22Rv1 (cell line): ENCODE data around the gene GASK1A.

Experiments
- H3K27ac ChIP-seq: fragments of 450-650 bp; 2 replicates; pipeline ENCODE4 v1.5.1; 2017
- CTCF ChIP-seq: fragments of 450-650 bp; IDR thresholded peaks from 2 replicates; pipeline ENCODE4 v1.5.1; 2017; ENCODE audit warnings: mild to moderate bottlenecking
- ZFX ChIP-seq: fragments of 450-650 bp; IDR thresholded peaks from 2 replicates; pipeline ENCODE4 v1.6.1; 2017; ENCODE audit warnings: antibody characterized with exemption, borderline replicate concordance

Gene GASK1A

GRCh38 chr3:43030162-43030935 lies 51.2 kb downstream of the GASK1A start:
- TF ChIP-seq CTCF (no peak), ZFX (no peak)
- H3K27ac ChIP-seq = no peak overlapping the region

DNA sequence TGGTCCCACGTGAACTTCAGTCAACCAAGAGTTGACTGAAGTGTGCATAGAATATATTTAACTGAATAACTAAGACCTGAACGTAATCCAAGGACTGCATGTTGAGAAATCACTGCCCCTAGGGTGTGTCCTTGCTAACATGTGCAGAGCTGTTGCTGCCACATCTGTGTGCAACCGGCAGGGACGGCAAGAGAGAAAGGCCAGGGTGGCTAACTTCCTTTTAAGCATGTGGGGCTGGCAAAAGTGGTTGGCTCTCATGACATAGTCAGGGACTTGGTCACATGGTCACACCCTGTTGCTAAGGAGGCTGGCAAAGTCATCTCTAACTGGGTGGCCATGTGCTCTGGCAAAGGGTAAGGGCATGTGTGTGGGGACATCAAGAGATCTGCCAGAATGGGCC lies 52.4 kb downstream of the GASK1A start:
- no peak for TF ChIP-seq ZFX
- TF ChIP-seq CTCF = no peak
- no peak overlapping the region for H3K27ac ChIP-seq

DNA sequence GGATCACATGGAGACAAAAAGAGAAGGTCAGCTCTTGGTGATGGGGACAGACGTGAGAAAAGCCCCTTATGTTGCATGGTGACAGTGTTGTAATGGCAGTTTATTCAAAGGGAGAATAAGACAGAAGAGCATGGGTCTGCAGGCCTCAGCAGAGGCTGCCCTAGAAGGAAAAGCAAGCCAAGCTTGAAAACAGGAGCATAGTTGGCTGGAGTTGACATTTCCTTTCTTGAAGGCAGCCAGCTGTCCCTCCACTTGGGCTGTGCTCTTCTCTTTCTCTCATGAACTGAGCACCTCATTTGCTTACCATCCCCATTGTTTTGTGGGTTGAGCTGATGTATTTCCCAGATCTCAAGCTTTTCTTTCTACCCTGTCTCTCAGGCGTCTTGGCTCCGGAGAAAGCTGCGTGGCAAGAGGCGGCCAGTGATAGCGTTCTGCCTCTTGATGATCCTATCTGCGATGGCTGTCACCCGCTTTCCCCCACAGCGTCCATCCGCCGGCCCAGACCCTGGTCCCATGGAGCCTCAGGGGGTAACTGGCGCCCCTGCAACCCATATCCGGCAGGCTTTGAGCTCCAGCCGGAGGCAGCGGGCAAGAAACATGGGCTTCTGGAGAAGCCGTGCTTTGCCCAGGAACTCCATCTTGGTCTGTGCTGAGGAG lies 52.9 kb downstream of the GASK1A start:
- TF ChIP-seq ZFX (no peak), CTCF (no peak)
- no peak overlapping the region for H3K27ac ChIP-seq

- no peak overlapping the region for H3K27ac ChIP-seq
- no peak for TF ChIP-seq ZFX
- TF ChIP-seq CTCF = no peak
Measured at GRCh38 chr3:43032646-43033628, 53.8 kb downstream of the GASK1A start.

GRCh38 chr3:43034200-43034599 lies 55.1 kb downstream of the GASK1A start:
- TF ChIP-seq ZFX = no peak
- no peak for TF ChIP-seq CTCF
- H3K27ac ChIP-seq = no peak overlapping the region

DNA sequence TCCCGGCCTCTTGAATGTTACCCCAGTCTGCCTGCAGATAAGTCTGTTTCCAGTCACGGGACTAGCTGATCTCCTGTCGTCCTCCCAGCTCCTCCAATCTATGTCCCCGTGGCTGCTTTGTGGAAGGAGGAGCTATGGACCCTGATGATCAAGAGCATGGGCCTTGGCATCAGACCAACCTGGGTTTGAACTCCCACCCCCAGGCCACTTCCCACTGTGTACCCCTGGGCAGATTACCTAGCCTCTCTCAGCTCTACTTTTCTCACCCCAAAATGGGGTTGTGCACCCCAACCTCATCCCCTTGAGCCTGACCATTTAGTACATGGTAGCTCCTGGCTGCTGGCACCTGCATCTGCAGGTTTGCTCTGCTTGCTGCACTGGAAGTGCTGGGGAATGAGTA lies 55.8 kb downstream of the GASK1A start:
- H3K27ac ChIP-seq = no peak overlapping the region
- TF ChIP-seq CTCF (no peak), ZFX (no peak)
